DND-41 (cell line): ENCODE results near the gene SLC14A1.

Experiments
- ATAC-seq: fragments of 200-7000 bp; cut with Tn5 transposase; 3 replicates; pipeline ENCODE4 v1.9.1; 2021; ENCODE audit warnings: low read depth; ENCODE audit not compliant: insufficient read depth
- DNase-seq: peaks from one replicate; pipeline ENCODE4 v3.0.0-alpha.2; 2020
- H2AFZ ChIP-seq: 2 replicates; pipeline ENCODE4 v1.6.0; 2012; ENCODE audit warnings: low read depth, low read length
- H3K27ac ChIP-seq: 2 replicates; pipeline ENCODE4 v1.5.1; 2012; ENCODE audit warnings: low read length, inconsistent platforms
- H3K27me3 ChIP-seq: fragments of 200-600 bp; sonication (generic); 2 replicates; pipeline ENCODE4 v1.6.0; 2012; ENCODE audit warnings: low read length, mild to moderate bottlenecking, inconsistent platforms; ENCODE audit not compliant: insufficient read depth, poor library complexity
- H3K36me3 ChIP-seq: 2 replicates; pipeline ENCODE4 v1.5.1; 2012; ENCODE audit warnings: low read length, inconsistent platforms; ENCODE audit not compliant: insufficient read depth
- H3K4me1 ChIP-seq: 2 replicates; pipeline ENCODE4 v1.5.1; 2012; ENCODE audit warnings: mild to moderate bottlenecking, low read length; ENCODE audit not compliant: insufficient read depth
- H3K4me2 ChIP-seq: 2 replicates; pipeline ENCODE4 v1.6.0; 2012; ENCODE audit warnings: mild to moderate bottlenecking, moderate library complexity, low read length, inconsistent platforms; ENCODE audit not compliant: insufficient read depth
- H3K4me3 ChIP-seq, 2 experiments: fragments of 200-600 bp in 1 of 2; shearing (Covaris generic) in 1 of 2; 2 replicates each; pipeline ENCODE4 v1.5.1; 2012 to 2016; ENCODE audit warnings: inconsistent platforms in 2 of 2, low read length in 2 of 2, mild to moderate bottlenecking in 2 of 2, low read depth in 1 of 2, moderate library complexity in 1 of 2
- H3K79me2 ChIP-seq: 2 replicates; pipeline ENCODE4 v1.6.0; 2012; ENCODE audit warnings: low read length, inconsistent platforms; ENCODE audit not compliant: insufficient read depth
- H3K9ac ChIP-seq: 2 replicates; pipeline ENCODE4 v1.6.0; 2012; ENCODE audit warnings: low read depth, mild to moderate bottlenecking, inconsistent platforms, low read length, moderate library complexity
- H3K9me3 ChIP-seq: 2 replicates; pipeline ENCODE4 v1.5.1; 2012; ENCODE audit warnings: low read length, moderate library complexity, mild to moderate bottlenecking, inconsistent platforms; ENCODE audit not compliant: insufficient read depth, severe bottlenecking
- H4K20me1 ChIP-seq: 2 replicates; pipeline ENCODE4 v1.6.0; 2012; ENCODE audit warnings: low read length; ENCODE audit not compliant: insufficient read depth
- CTCF ChIP-seq: IDR thresholded peaks from 2 replicates; pipeline ENCODE4 v1.5.1; 2012; ENCODE audit warnings: borderline replicate concordance, low read length, moderate library complexity, mild to moderate bottlenecking; ENCODE audit not compliant: poor library complexity, severe bottlenecking; ENCODE audit errors: extremely low read depth
- EZH2 ChIP-seq: IDR thresholded peaks from 3 replicates; pipeline ENCODE4 v1.6.1; 2012; ENCODE audit warnings: borderline replicate concordance, low read depth, mild to moderate bottlenecking, moderate library complexity, low read length, inconsistent platforms; ENCODE audit not compliant: severe bottlenecking

The SLC14A1 gene

GRCh38 chr18:45751766-45752165 lies 27.8 kb downstream of the SLC14A1 start:
- DNase-seq (no peak), ATAC-seq (no peak)
- no peaks in the 10 kb centered on the region for H3K4me1 ChIP-seq
- H3K9ac ChIP-seq = no peak overlapping the region
- no peaks in the 10 kb centered on the region for H4K20me1 ChIP-seq
- no peak overlapping the region for H2AFZ ChIP-seq
- H3K4me3 ChIP-seq = no peak overlapping the region
- H3K79me2 ChIP-seq = no peaks in the 10 kb centered on the region
- TF ChIP-seq CTCF (no peak), EZH2 (no peak)
- H3K36me3 ChIP-seq = no peaks in the 10 kb centered on the region
- no peaks in the 10 kb centered on the region for H3K27me3 ChIP-seq
- no peak overlapping the region for H3K27ac ChIP-seq
- H3K9me3 ChIP-seq = no peaks in the 10 kb centered on the region
- no peak overlapping the region for H3K4me2 ChIP-seq

- H3K27ac ChIP-seq = no peak overlapping the region
These were observed 28.7 kb downstream of the SLC14A1 start for GRCh38 chr18:45752681-45753080.

GRCh38 chr18:45753286-45753685 lies 29.3 kb downstream of the SLC14A1 start:
- no peaks in the 10 kb centered on the region for H3K36me3 ChIP-seq
- no peaks in the 10 kb centered on the region for H3K27me3 ChIP-seq
- H2AFZ ChIP-seq = no peak overlapping the region
- no peak for DNase-seq
- H3K4me1 ChIP-seq = no peaks in the 10 kb centered on the region
- H3K9me3 ChIP-seq = no peaks in the 10 kb centered on the region
- no peak for TF ChIP-seq EZH2
- H3K4me3 ChIP-seq = no peak overlapping the region
- no peak overlapping the region for H3K4me2 ChIP-seq
- no peak for ATAC-seq
- H3K79me2 ChIP-seq = no peaks in the 10 kb centered on the region
- H3K9ac ChIP-seq = no peak overlapping the region
- no peak overlapping the region for H3K27ac ChIP-seq
- H4K20me1 ChIP-seq = no peaks in the 10 kb centered on the region

More at GRCh38 chr18:45752681-45753080, 28.7 kb downstream of the SLC14A1 start:
- H3K79me2 ChIP-seq = no peaks in the 10 kb centered on the region
- TF ChIP-seq EZH2 (no peak), CTCF (no peak)
- no peak for ATAC-seq
- no peaks in the 10 kb centered on the region for H4K20me1 ChIP-seq
- H3K27me3 ChIP-seq = no peaks in the 10 kb centered on the region
- H2AFZ ChIP-seq = no peak overlapping the region
- no peak for DNase-seq
- no peaks in the 10 kb centered on the region for H3K36me3 ChIP-seq
- H3K4me1 ChIP-seq = no peaks in the 10 kb centered on the region
- H3K4me3 ChIP-seq = no peak overlapping the region
- no peaks in the 10 kb centered on the region for H3K9me3 ChIP-seq
- H3K4me2 ChIP-seq = no peak overlapping the region
- H3K9ac ChIP-seq = no peak overlapping the region

GRCh38 chr18:45755934-45756333 lies 32.0 kb downstream of the SLC14A1 start:
- no peak overlapping the region for H2AFZ ChIP-seq
- H3K36me3 ChIP-seq = no peaks in the 10 kb centered on the region
- H4K20me1 ChIP-seq = no peaks in the 10 kb centered on the region
- DNase-seq = no peak
- no peak for ATAC-seq
- no peak overlapping the region for H3K4me3 ChIP-seq
- no peak for TF ChIP-seq EZH2
- no peak for TF ChIP-seq CTCF
- H3K9me3 ChIP-seq = no peaks in the 10 kb centered on the region
- H3K4me2 ChIP-seq = no peak overlapping the region
- no peak overlapping the region for H3K27ac ChIP-seq
- H3K79me2 ChIP-seq = no peaks in the 10 kb centered on the region
- H3K4me1 ChIP-seq = peaks cover 2% of the 10 kb centered on the region; the same call in 1 of the 2 replicates
- H3K27me3 ChIP-seq = no peaks in the 10 kb centered on the region
- no peak overlapping the region for H3K9ac ChIP-seq
